GM23338 (cell line): Measurements from ENCODE around the gene CRYBG1. TPM values are rescaled to one million over a fixed set of nuclear protein-coding genes. Genes with fewer than 3 reads are reported as not detected.

ENCODE experiments used
- ATAC-seq: fragments of 200-7000 bp; cut with Tn5 transposase; 3 replicates; pipeline ENCODE4 v1.9.1; 2020
- DNase-seq: peaks from one replicate; pipeline ENCODE4 v3.0.0-alpha.2; 2015; ENCODE audit warnings: low spot score
- H2AFZ ChIP-seq: fragments of 200-600 bp; sonication (generic); 2 replicates; pipeline ENCODE4 v1.8.0; 2016; ENCODE audit warnings: antibody characterized with exemption, mild to moderate bottlenecking, moderate library complexity
- H3F3A ChIP-seq: fragments of 200-600 bp; sonication (generic); replicated peaks from 2 replicates; pipeline ENCODE4 v1.8.0; 2017; ENCODE audit warnings: antibody characterized with exemption, mixed run types, low read depth
- H3K27ac ChIP-seq: fragments of 200-600 bp; sonication (generic); 2 replicates; pipeline ENCODE4 v1.6.1; 2016; ENCODE audit warnings: low read depth
- H3K27me3 ChIP-seq: fragments of 200-600 bp; sonication (generic); 2 replicates; pipeline ENCODE4 v1.8.0; 2016; ENCODE audit warnings: mild to moderate bottlenecking, mixed run types, moderate library complexity; ENCODE audit not compliant: insufficient read depth
- H3K36me3 ChIP-seq: fragments of 200-600 bp; sonication (generic); 2 replicates; pipeline ENCODE4 v1.8.0; 2016; ENCODE audit warnings: mild to moderate bottlenecking; ENCODE audit not compliant: insufficient read depth
- H3K4me1 ChIP-seq: fragments of 200-600 bp; sonication (generic); 2 replicates; pipeline ENCODE4 v1.8.0; 2016; ENCODE audit warnings: mild to moderate bottlenecking, moderate library complexity; ENCODE audit not compliant: insufficient read depth
- H3K4me2 ChIP-seq: fragments of 200-600 bp; sonication (generic); 2 replicates; pipeline ENCODE4 v1.7.1; 2017; ENCODE audit warnings: mixed run types
- H3K4me3 ChIP-seq: fragments of 200-600 bp; sonication (generic); 2 replicates; pipeline ENCODE4 v1.6.1; 2016; ENCODE audit warnings: mixed run types
- H3K79me2 ChIP-seq: fragments of 200-600 bp; sonication (generic); replicated peaks from 2 replicates; pipeline ENCODE4 v1.8.0; 2017; ENCODE audit warnings: mild to moderate bottlenecking; ENCODE audit not compliant: insufficient read depth
- H3K9me2 ChIP-seq: fragments of 200-600 bp; sonication (generic); 2 replicates; pipeline ENCODE4 v1.8.0; 2017; ENCODE audit not compliant: insufficient read depth
- H4K20me1 ChIP-seq: fragments of 200-600 bp; sonication (generic); replicated peaks from 2 replicates; pipeline ENCODE4 v1.8.0; 2017; ENCODE audit warnings: mild to moderate bottlenecking; ENCODE audit not compliant: insufficient read depth
- H3K27ac Mint-ChIP-seq: 2 replicates; pipeline ENCODE4 v1.8.0; 2020; ENCODE audit warnings: inconsistent platforms, mild to moderate bottlenecking, moderate library complexity, mixed read lengths
- H3K27me3 Mint-ChIP-seq: 3 replicates; pipeline ENCODE4 v1.8.0; 2022; ENCODE audit warnings: low read depth, mild to moderate bottlenecking, moderate library complexity, mixed read lengths, inconsistent platforms; ENCODE audit not compliant: insufficient read depth, poor library complexity
- H3K36me3 Mint-ChIP-seq: 3 replicates; pipeline ENCODE4 v1.8.0; 2021; ENCODE audit warnings: low read depth, mild to moderate bottlenecking, inconsistent platforms, moderate library complexity, mixed read lengths
- H3K4me1 Mint-ChIP-seq: 3 replicates; pipeline ENCODE4 v1.8.0; 2020; ENCODE audit warnings: mild to moderate bottlenecking, inconsistent platforms, mixed read lengths
- H3K4me3 Mint-ChIP-seq: 3 replicates; pipeline ENCODE4 v1.8.0; 2021; ENCODE audit warnings: moderate library complexity, mild to moderate bottlenecking, inconsistent platforms, mixed read lengths
- H3K9me3 Mint-ChIP-seq: 3 replicates; pipeline ENCODE4 v1.8.0; 2020; ENCODE audit warnings: moderate library complexity, mild to moderate bottlenecking, inconsistent platforms, mixed read lengths
- CREB1 ChIP-seq: fragments of 250-450 bp; sonication (Bioruptor Pico); IDR thresholded peaks from 2 replicates; pipeline ENCODE4 v1.5.0; 2020; ENCODE audit warnings: low read depth, mild to moderate bottlenecking, moderate library complexity
- CTCF ChIP-seq, 2 experiments: fragments of 200-600 bp in 1 of 2; sonication (generic) in 1 of 2; conservative IDR thresholded peaks; 2 replicates each; pipeline versions ENCODE4 v1.5.1 to v1.6.1; 2016 to 2017; ENCODE audit warnings: antibody characterized with exemption in 2 of 2, low read depth in 2 of 2, mild to moderate bottlenecking in 2 of 2, moderate library complexity in 1 of 2
- ETS1 ChIP-seq: IDR thresholded peaks from 2 replicates; pipeline ENCODE4 v1.6.1; 2016; ENCODE audit warnings: antibody characterized with exemption
- EZH2 ChIP-seq: fragments of 200-600 bp; sonication (generic); IDR thresholded peaks from one replicate; pipeline ENCODE4 v1.8.0; 2017; ENCODE audit warnings: antibody characterized with exemption, mild to moderate bottlenecking, low read depth; ENCODE audit not compliant: unreplicated experiment
- JUNB ChIP-seq: IDR thresholded peaks from one replicate; pipeline ENCODE4 v1.6.1; 2016; ENCODE audit warnings: antibody characterized with exemption; ENCODE audit not compliant: unreplicated experiment
- POLR2AphosphoS5 ChIP-seq: IDR thresholded peaks from 2 replicates; pipeline ENCODE4 v1.6.1; 2016; ENCODE audit warnings: antibody characterized with exemption, low read depth
- REST ChIP-seq: IDR thresholded peaks from one replicate; pipeline ENCODE4 v1.6.1; 2018; ENCODE audit warnings: antibody characterized with exemption; ENCODE audit not compliant: unreplicated experiment
- STAT1 ChIP-seq: IDR thresholded peaks from one replicate; pipeline ENCODE4 v1.6.1; 2016; ENCODE audit warnings: antibody characterized with exemption; ENCODE audit not compliant: unreplicated experiment
- ZNF114 ChIP-seq: fragments of 250-450 bp; sonication (Bioruptor Pico); IDR thresholded peaks from 2 replicates; pipeline ENCODE4 v1.5.0; 2020; ENCODE audit warnings: mild to moderate bottlenecking, moderate library complexity
- polyA plus RNA-seq: library from polyadenylated mRNA; unstranded; fragments of >200 nt; fragmentation: Nextera tagmentation; extraction: Ambion mirVana; gene quantifications from 2 replicates; pipeline ENCODE4 v1.2.1, GENCODE V29; 2016
- total RNA-seq: library from RNA; depleted of rRNA; stranded (reverse); fragments of >200 nt; shearing (Covaris generic); gene quantifications from 2 replicates; pipeline ENCODE4 v1.2.3, GENCODE V29; 2014

CRYBG1 gene
- total and polyA plus RNA-seq, 2 experiments from 2014 or later: 3.7 to 17.2 TPM

GRCh38 chr6:106356378-106356777 lies 4.1 kb upstream of the CRYBG1 start (continued):
- TF ChIP-seq POLR2AphosphoS5: no peak
- no peak for TF ChIP-seq ETS1

- H3K4me1 ChIP-seq: peaks cover 5% of the 10 kb centered on the region; the same call in 1 of the 2 replicates
- H4K20me1 ChIP-seq: no peaks in the 10 kb centered on the region
- no peak for DNase-seq
- Mint-ChIP-seq H3K4me3 (peak overlapping the region; percentile 74), H3K27ac (no peak overlapping the region), H3K4me1 (peaks cover 7% of the 10 kb centered on the region), H3K9me3 (no peaks in the 10 kb centered on the region), H3K27me3 (peaks cover 4% of the 10 kb centered on the region), H3K36me3 (peaks cover 2% of the 10 kb centered on the region; the same call in 1 of the 3 replicates)
- peak overlapping the region; percentile 95 for H2AFZ ChIP-seq
- ATAC-seq: no peak
- H3K36me3 ChIP-seq: no peaks in the 10 kb centered on the region
- TF ChIP-seq JUNB: no peak
- TF ChIP-seq CREB1 (CRISPR knock-in tag): no peak
- no peak for TF ChIP-seq EZH2
- no peak for TF ChIP-seq STAT1
- no peak for TF ChIP-seq ZNF114 (CRISPR knock-in tag)
- TF ChIP-seq REST: no peak
- H3F3A ChIP-seq: no peaks in the 10 kb centered on the region
- peak overlapping the region; percentile 82 for H3K4me3 ChIP-seq
- no peak overlapping the region for H3K27ac ChIP-seq
- H3K9me2 ChIP-seq: no peaks in the 10 kb centered on the region; the same call in 1 of the 2 replicates
- peaks cover 11% of the 10 kb centered on the region for H3K27me3 ChIP-seq
- no peaks in the 10 kb centered on the region for H3K79me2 ChIP-seq
- H3K4me2 ChIP-seq: peak overlapping the region; percentile 68
Measured at GRCh38 chr6:106359959-106360409, 533 bp upstream of the CRYBG1 start.

- H3K79me2 ChIP-seq: no peaks in the 10 kb centered on the region
- peaks cover 7% of the 10 kb centered on the region for H3K4me1 Mint-ChIP-seq
- peaks cover 4% of the 10 kb centered on the region for H3K27me3 Mint-ChIP-seq
- peak overlapping the region; percentile 86 for H3K4me3 Mint-ChIP-seq
- no peaks in the 10 kb centered on the region for H4K20me1 ChIP-seq
- no peak overlapping the region for H3K27ac Mint-ChIP-seq
- peaks cover 11% of the 10 kb centered on the region for H3K27me3 ChIP-seq
- H3F3A ChIP-seq: no peaks in the 10 kb centered on the region
- ATAC-seq: peak; percentile 64
- H2AFZ ChIP-seq: peak overlapping the region; percentile 91
- H3K4me2 ChIP-seq: peak overlapping the region; percentile 92
- H3K4me3 ChIP-seq: peak overlapping the region; percentile 82
- TF ChIP-seq EZH2 (peak; percentile 3), CTCF (conservative IDR thresholded peaks at IDR 0.05; ENCODE audit: low read depth in 2 of 2) (no peak)
- no peaks in the 10 kb centered on the region for H3K9me3 Mint-ChIP-seq
- H3K9me2 ChIP-seq: no peaks in the 10 kb centered on the region
- peak; percentile 55 for DNase-seq
- H3K36me3 Mint-ChIP-seq: peaks cover 2% of the 10 kb centered on the region; the same call in 1 of the 3 replicates
- H3K36me3 ChIP-seq: no peaks in the 10 kb centered on the region
- no peak overlapping the region for H3K27ac ChIP-seq
- peaks cover 5% of the 10 kb centered on the region; the same call in 1 of the 2 replicates for H3K4me1 ChIP-seq
Measured at GRCh38 chr6:106360989-106361430, 493 bp downstream of the CRYBG1 start.
